Measurements from ENCODE around the gene CPVL. TPM values are rescaled to one million over a fixed set of nuclear protein-coding genes. Genes with fewer than 3 reads are reported as not detected.
A peak's percentile ranks its signal among the peaks of the same experiment; 100 is the strongest.

CPVL gene
- total RNA-seq, 1 donor from 2014 or later = 56.6 TPM

GRCh38 chr7:29030781-29031275, 115.5 kb downstream of the CPVL start:
- H3K27me3 Mint-ChIP-seq (ENCODE audit: insufficient read depth, low read depth) = peaks cover 2% of the 10 kb centered on the region
- no peak overlapping the region for H2AFZ ChIP-seq (replicated peaks)

GRCh38 chr7:29022291-29022988, 123.9 kb downstream of the CPVL start:
- no peaks in the 10 kb centered on the region for H3F3A ChIP-seq (ENCODE audit: low read depth)
- H3K27ac ChIP-seq = no peak overlapping the region
- no peak for DNase-seq (ENCODE audit: low spot score)
- H3K36me3 ChIP-seq = peaks cover 6% of the 10 kb centered on the region
- peak overlapping the region; percentile 30 for H3K4me3 Mint-ChIP-seq
- H2AFZ ChIP-seq (replicated peaks) = no peak overlapping the region
- peaks cover 16% of the 10 kb centered on the region for H3K9me3 ChIP-seq (ENCODE audit: low read depth)
- no peaks in the 10 kb centered on the region for H3K79me2 ChIP-seq (ENCODE audit: low read depth)
- peaks cover 42% of the 10 kb centered on the region for H3K9me3 Mint-ChIP-seq
- H3K4me3 ChIP-seq = no peak overlapping the region
- TF ChIP-seq CTCF (IDR thresholded peaks at IDR 0.05) = no peak
- TF ChIP-seq EZH2phosphoT487 (IDR thresholded peaks at IDR 0.05) = no peak
- TF ChIP-seq EZH2 (IDR thresholded peaks at IDR 0.05) = no peak
- H3K9ac ChIP-seq = no peak overlapping the region
- H4K20me1 ChIP-seq (ENCODE audit: low read depth) = no peaks in the 10 kb centered on the region
- peaks cover 4% of the 10 kb centered on the region for H3K27me3 Mint-ChIP-seq (ENCODE audit: insufficient read depth, low read depth)
- H3K27ac Mint-ChIP-seq = no peak overlapping the region
- no peaks in the 10 kb centered on the region for H3K27me3 ChIP-seq
- no peak overlapping the region for H3K4me2 ChIP-seq
- H3K4me1 ChIP-seq = no peaks in the 10 kb centered on the region
- H3K36me3 Mint-ChIP-seq = peaks cover 16% of the 10 kb centered on the region
- H3K4me1 Mint-ChIP-seq = peaks cover 3% of the 10 kb centered on the region

More at GRCh38 chr7:29030781-29031275, 115.5 kb downstream of the CPVL start:
- Mint-ChIP-seq H3K9me3 (peaks cover 27% of the 10 kb centered on the region), H3K36me3 (peaks cover 23% of the 10 kb centered on the region), H3K4me3 (no peak overlapping the region), H3K4me1 (peaks cover 35% of the 10 kb centered on the region), H3K27ac (peak overlapping the region; percentile 73)
- Histone ChIP-seq H3K4me3 (no peak overlapping the region), H3K4me2 (no peak overlapping the region), H3F3A (ENCODE audit: low read depth) (no peaks in the 10 kb centered on the region), H3K9me3 (ENCODE audit: low read depth) (no peaks in the 10 kb centered on the region), H3K27me3 (no peaks in the 10 kb centered on the region), H3K27ac (no peak overlapping the region), H3K79me2 (ENCODE audit: low read depth) (no peaks in the 10 kb centered on the region), H3K9ac (no peak overlapping the region), H3K4me1 (peaks cover 4% of the 10 kb centered on the region), H4K20me1 (ENCODE audit: low read depth) (no peaks in the 10 kb centered on the region), H3K36me3 (no peaks in the 10 kb centered on the region)
- TF ChIP-seq EZH2 (IDR thresholded peaks at IDR 0.05) = no peak
- TF ChIP-seq CTCF (IDR thresholded peaks at IDR 0.05) = no peak
- no peak for TF ChIP-seq EZH2phosphoT487 (IDR thresholded peaks at IDR 0.05)
- no peak for DNase-seq (ENCODE audit: low spot score)

GRCh38 chr7:29019896-29020295, 126.4 kb downstream of the CPVL start:
- H3K27ac Mint-ChIP-seq = no peak overlapping the region
- H3K27ac ChIP-seq = no peak overlapping the region

More at GRCh38 chr7:29019896-29020295, 126.4 kb downstream of the CPVL start:
- Mint-ChIP-seq H3K4me3 (no peak overlapping the region), H3K27me3 (ENCODE audit: insufficient read depth, low read depth) (peaks cover 2% of the 10 kb centered on the region), H3K9me3 (peaks cover 27% of the 10 kb centered on the region), H3K4me1 (peaks cover 3% of the 10 kb centered on the region), H3K36me3 (peaks cover 9% of the 10 kb centered on the region)
- no peaks in the 10 kb centered on the region for H3K4me1 ChIP-seq
- H3F3A ChIP-seq (ENCODE audit: low read depth) = no peaks in the 10 kb centered on the region
- peaks cover 6% of the 10 kb centered on the region for H3K36me3 ChIP-seq
- no peak overlapping the region for H3K4me2 ChIP-seq
- H2AFZ ChIP-seq (replicated peaks) = no peak overlapping the region
- no peaks in the 10 kb centered on the region for H3K27me3 ChIP-seq
- no peaks in the 10 kb centered on the region for H3K79me2 ChIP-seq (ENCODE audit: low read depth)
- H4K20me1 ChIP-seq (ENCODE audit: low read depth) = no peaks in the 10 kb centered on the region
- DNase-seq (ENCODE audit: low spot score) = no peak
- H3K9ac ChIP-seq = no peak overlapping the region
- TF ChIP-seq CTCF (IDR thresholded peaks at IDR 0.05) (no peak), EZH2 (IDR thresholded peaks at IDR 0.05) (no peak), EZH2phosphoT487 (IDR thresholded peaks at IDR 0.05) (no peak)
- peaks cover 14% of the 10 kb centered on the region for H3K9me3 ChIP-seq (ENCODE audit: low read depth)
- no peak overlapping the region for H3K4me3 ChIP-seq

Measured in neural progenitor cell (in vitro differentiated cells).